HUES6 (cell line): Measurements from ENCODE around the gene TARS3.

Source experiments
- H3K27ac ChIP-seq: 2 replicates; pipeline ENCODE4 v1.7.0; 2013; ENCODE audit warnings: low read depth, mild to moderate bottlenecking, low read length, inconsistent platforms
- H3K27me3 ChIP-seq: 2 replicates; pipeline ENCODE4 v1.6.1; 2013; ENCODE audit warnings: low read length; ENCODE audit not compliant: control insufficient read depth, insufficient read depth
- H3K36me3 ChIP-seq: 2 replicates; pipeline ENCODE4 v1.6.1; 2013; ENCODE audit warnings: low read length; ENCODE audit not compliant: control insufficient read depth, insufficient read depth
- H3K4me1 ChIP-seq: 2 replicates; pipeline ENCODE4 v1.6.1; 2013; ENCODE audit warnings: low read length; ENCODE audit not compliant: control insufficient read depth, insufficient read depth
- H3K4me3 ChIP-seq: 2 replicates; pipeline ENCODE4 v1.5.1; 2013; ENCODE audit warnings: low read depth, low read length
- H3K9ac ChIP-seq: one replicate; pipeline ENCODE4 v1.6.1; 2013; ENCODE audit warnings: mild to moderate bottlenecking, low read length
- H3K9me3 ChIP-seq: 2 replicates; pipeline ENCODE4 v1.6.1; 2013; ENCODE audit warnings: low read depth, low read length; ENCODE audit not compliant: control insufficient read depth, insufficient read depth

The TARS3 gene

DNA sequence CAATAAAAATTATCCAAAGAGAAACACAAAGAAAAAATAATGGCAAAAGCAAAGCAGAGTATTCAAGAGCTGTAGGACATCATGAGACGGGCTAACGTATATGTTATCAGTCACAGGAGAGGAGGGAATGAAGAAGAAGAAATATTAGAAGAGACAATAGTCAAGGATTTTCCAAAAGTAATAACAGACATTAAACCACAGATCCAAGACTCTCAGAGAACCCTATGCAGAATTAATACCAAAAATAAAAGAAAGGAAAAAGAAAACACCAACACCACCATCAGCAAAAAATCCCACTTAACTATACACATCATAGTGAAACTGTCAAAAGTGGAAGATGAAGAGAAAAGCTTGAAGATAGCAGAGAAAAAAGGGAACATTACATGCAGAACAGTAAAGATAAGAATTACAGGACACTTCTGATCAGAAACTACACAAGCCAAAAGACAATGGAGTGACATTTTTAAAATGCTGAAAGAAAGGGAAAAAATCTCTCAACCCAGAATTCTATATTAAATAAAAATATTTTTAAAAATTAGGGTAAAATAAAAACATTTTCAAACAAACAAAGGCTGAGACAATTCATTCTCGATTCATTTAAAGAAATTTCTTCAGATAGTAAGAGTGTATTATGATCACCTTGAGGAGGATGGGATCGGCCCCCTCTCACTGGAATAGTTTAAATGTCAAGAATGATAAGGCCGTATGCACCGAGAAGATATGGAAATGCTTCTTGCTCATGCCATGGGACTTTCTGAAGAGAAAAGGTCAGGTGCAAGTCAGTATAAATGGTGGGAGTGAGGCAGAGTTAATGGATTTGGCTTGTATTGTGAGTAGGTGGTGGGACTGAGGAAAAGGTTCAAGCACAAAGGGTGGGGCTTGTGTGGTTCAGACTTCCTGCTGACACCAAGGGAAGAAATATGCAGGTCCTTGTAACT, 100.6 kb downstream of the TARS3 start:
- H3K9me3 ChIP-seq, result peaks cover 25% of the 10 kb centered on the region
- no peak overlapping the region for H3K27ac ChIP-seq
- no peaks in the 10 kb centered on the region for H3K4me1 ChIP-seq
- H3K36me3 ChIP-seq, result no peaks in the 10 kb centered on the region
- no peaks in the 10 kb centered on the region for H3K27me3 ChIP-seq
- no peak overlapping the region for H3K4me3 ChIP-seq
- H3K9ac ChIP-seq, result no peak overlapping the region

DNA sequence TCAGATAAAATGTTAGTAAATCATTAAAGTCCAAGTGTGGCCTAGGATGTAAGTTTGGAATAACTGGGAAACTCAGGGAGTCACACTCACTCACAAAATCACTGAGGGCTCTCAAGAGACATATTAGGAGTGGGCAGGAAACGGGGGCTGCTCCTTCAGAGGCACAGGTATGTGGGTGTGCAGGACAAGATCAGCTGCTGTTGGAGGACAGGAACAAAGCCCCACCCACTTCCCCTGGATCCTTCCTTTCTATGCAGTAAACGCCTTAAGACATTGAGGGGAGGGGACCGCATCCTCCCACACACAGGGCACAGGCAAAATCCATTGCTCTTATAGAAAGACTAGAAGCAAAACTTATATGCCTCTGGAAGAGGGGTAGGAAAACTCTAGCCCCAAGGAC, 102.3 kb downstream of the TARS3 start:
- no peaks in the 10 kb centered on the region for H3K27me3 ChIP-seq
- H3K4me1 ChIP-seq, result 0 out of 2 replicates have a peak, but pooled peaks cover under 1% of the 10 kb centered on the region
- H3K9ac ChIP-seq, result no peak overlapping the region
- no peaks in the 10 kb centered on the region for H3K36me3 ChIP-seq
- no peak overlapping the region for H3K4me3 ChIP-seq
- peaks cover 25% of the 10 kb centered on the region for H3K9me3 ChIP-seq
- H3K27ac ChIP-seq, result no peak overlapping the region

DNA sequence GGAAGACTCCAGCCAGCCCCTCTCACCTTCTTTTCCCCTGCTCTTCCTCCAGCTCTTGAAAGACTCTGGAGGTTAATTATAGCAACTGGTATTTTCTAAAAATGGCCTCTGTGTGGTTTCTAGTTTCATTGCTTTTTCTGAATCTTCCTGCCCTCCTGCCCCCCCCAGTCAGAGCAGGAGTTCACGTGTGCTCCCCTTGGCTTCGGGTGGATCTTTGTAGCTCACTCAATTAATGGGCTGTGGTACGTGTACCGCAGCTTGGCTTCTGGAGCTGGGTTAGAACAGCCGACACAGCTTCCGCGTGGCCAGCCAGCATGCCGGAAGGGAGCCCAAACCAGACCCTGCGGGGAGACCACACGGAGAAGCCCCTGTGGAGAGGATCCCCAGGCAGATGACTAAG, 103.6 kb downstream of the TARS3 start:
- Histone ChIP-seq H3K9ac (no peak overlapping the region), H3K9me3 (peaks cover 20% of the 10 kb centered on the region), H3K36me3 (no peaks in the 10 kb centered on the region), H3K4me3 (no peak overlapping the region), H3K27me3 (0 out of 2 replicates have a peak, but pooled peaks cover 2% of the 10 kb centered on the region), H3K27ac (no peak overlapping the region), H3K4me1 (peaks cover 13% of the 10 kb centered on the region)

DNA sequence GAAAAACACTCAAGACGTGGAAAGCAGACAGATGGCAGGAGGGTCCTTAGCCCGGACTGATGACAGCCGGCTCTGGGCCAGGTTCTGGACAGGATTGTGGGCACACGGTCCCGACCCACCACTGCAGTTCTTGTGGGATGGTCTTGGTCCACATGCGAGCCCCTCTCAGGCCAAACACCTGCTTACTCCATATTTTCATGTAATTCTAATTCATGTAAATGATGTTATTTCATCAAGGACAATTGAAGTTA, 104.7 kb downstream of the TARS3 start:
- Histone ChIP-seq H3K27ac (no peak overlapping the region), H3K36me3 (no peaks in the 10 kb centered on the region), H3K4me1 (peaks cover 18% of the 10 kb centered on the region), H3K27me3 (0 out of 2 replicates have a peak, but pooled peaks cover 6% of the 10 kb centered on the region), H3K4me3 (no peak overlapping the region), H3K9ac (no peak overlapping the region), H3K9me3 (peaks cover 11% of the 10 kb centered on the region)

DNA sequence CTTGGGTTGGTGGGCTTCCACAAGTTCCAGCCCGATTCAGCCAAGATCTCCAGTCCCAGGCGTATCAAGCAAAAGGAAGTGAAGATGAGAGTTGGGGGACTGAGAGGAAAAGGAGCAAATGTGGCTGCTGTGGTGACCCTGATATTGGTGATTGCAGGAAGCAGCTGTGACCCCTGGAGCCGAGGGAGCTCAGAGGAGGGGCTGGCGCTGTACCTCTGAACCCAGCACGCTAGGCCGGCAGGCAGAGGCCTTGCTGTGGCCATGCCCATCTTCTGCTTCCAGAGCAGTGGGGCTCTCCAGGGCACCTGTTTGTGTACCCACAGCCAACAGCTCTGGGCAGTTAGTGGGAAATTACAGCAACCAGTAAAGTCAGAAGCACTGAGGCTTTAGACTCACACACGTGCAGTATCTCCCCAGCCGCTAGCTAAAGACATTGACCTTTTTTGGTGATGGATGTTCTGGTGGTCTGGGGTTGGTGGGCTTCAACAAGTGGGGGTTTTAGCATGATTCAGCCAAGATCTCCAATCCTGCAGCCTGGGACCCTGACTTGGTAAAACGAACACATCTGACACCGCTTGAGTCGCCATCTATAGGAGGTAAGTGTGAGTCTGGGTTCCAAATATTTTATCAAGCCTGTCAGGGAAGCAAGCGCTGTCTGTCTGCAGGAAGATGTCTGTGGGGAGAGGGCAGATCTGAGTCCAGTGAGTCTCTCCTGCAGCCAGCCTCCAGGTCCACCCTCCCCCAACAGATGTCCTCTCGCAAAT, 105.2 kb downstream of the TARS3 start:
- no peak overlapping the region for H3K27ac ChIP-seq
- H3K36me3 ChIP-seq, result no peaks in the 10 kb centered on the region
- 0 out of 2 replicates have a peak, but pooled peaks cover 6% of the 10 kb centered on the region for H3K27me3 ChIP-seq
- H3K9ac ChIP-seq, result no peak overlapping the region
- H3K4me1 ChIP-seq, result peaks cover 18% of the 10 kb centered on the region
- H3K9me3 ChIP-seq, result peaks cover 7% of the 10 kb centered on the region; the same call in 1 of the 2 replicates
- H3K4me3 ChIP-seq, result no peak overlapping the region

DNA sequence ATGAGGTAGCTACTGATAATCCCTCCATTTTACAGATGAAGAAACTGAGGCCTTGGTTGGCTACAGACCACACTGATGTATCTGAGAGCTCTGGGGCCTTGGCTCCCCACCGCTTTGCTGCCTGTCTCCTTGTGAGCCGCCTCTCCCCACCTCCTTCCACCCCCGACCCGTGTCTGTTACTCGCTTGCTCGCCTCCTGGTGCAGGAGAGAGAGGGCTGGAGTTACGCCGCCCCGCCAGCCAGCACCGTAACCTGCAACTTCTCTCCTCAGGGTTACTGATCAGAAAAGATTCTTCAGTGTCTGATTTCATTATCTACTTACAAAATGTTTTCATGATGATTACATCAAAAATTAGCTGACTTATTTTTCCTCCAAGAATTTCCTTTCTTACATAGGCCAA, 106.2 kb downstream of the TARS3 start:
- Histone ChIP-seq H3K27me3 (0 out of 2 replicates have a peak, but pooled peaks cover 6% of the 10 kb centered on the region), H3K9ac (no peak overlapping the region), H3K4me1 (peaks cover 18% of the 10 kb centered on the region), H3K36me3 (no peaks in the 10 kb centered on the region), H3K9me3 (peaks cover under 1% of the 10 kb centered on the region; the same call in 1 of the 2 replicates), H3K27ac (no peak overlapping the region), H3K4me3 (no peak overlapping the region)

DNA sequence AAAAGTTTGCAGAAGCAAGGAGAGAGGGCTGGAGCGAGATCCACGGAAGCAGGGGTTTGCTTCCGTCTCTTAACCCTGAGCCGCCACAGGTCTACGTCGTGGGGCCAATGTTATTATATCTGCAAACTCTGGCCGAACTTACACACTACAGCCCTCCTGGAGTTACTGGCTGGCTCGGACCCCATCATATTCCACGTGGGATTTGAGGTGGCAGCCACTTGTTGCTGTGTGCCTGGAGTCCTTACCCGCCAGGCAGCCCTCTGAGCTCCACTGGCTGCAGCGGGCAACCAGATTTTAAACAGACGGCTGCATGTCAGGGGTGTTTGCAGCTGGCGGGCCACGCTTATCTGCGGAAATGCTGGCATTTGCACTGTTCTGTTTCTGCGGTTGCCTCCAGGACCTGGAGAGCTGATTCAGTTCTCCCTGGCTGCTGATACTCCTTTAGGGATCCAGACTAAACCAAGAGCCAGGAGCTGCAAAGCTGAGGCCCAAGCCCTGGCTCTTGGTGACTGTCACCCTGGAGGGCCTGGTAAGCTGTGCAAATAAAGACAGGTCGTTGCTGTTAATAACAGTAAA, 106.8 kb downstream of the TARS3 start:
- no peaks in the 10 kb centered on the region for H3K9me3 ChIP-seq
- H3K36me3 ChIP-seq, result no peaks in the 10 kb centered on the region
- no peak overlapping the region for H3K9ac ChIP-seq
- H3K27ac ChIP-seq, result no peak overlapping the region
- H3K4me1 ChIP-seq, result peaks cover 18% of the 10 kb centered on the region
- H3K4me3 ChIP-seq, result no peak overlapping the region
- 0 out of 2 replicates have a peak, but pooled peaks cover 6% of the 10 kb centered on the region for H3K27me3 ChIP-seq

DNA sequence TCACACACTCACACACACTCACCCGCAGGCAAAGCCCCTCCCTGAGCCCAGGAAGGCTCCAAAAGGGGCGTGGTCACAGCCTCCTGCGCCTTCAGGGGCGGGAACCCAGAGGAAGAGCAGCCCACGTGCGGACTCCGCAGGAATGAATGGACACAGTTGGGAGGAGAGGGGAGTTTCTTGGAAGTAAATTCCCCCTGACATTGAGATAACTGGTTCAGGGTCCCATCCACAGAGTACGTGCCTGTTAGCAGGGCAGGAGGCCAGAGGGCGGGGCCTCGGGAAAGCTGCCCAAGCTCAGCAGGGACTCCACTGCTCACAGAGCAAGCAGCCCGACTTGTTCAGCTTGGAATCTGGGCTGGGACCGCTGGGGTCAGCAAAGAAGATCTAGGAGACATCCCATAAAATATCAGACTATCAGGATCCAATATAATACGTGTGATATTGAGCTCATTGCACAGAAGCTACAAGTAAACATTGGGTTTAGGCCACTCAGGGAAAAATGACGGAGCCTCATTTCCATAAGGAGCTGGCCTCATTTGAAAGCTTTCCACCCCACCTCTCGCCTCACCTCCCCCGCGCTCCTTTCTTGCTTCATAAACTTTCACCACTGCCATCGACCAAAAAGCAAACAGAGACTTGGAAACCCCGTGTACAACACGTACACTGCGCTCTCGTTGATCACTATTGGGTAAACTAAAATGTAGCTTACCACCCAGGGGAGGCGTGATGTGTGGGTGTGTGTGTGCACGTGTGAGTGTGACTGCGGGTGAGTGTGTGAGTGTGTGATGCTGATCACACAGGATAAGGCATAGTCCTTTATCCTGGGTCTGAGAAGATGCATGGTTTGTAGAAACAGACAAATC, 108.1 kb downstream of the TARS3 start:
- no peaks in the 10 kb centered on the region for H3K36me3 ChIP-seq
- H3K9me3 ChIP-seq, result no peaks in the 10 kb centered on the region
- peaks cover 18% of the 10 kb centered on the region for H3K4me1 ChIP-seq
- H3K4me3 ChIP-seq, result peak overlapping the region; percentile 41
- H3K9ac ChIP-seq, result no peak overlapping the region
- H3K27ac ChIP-seq, result no peak overlapping the region
- 0 out of 2 replicates have a peak, but pooled peaks cover 6% of the 10 kb centered on the region for H3K27me3 ChIP-seq

DNA sequence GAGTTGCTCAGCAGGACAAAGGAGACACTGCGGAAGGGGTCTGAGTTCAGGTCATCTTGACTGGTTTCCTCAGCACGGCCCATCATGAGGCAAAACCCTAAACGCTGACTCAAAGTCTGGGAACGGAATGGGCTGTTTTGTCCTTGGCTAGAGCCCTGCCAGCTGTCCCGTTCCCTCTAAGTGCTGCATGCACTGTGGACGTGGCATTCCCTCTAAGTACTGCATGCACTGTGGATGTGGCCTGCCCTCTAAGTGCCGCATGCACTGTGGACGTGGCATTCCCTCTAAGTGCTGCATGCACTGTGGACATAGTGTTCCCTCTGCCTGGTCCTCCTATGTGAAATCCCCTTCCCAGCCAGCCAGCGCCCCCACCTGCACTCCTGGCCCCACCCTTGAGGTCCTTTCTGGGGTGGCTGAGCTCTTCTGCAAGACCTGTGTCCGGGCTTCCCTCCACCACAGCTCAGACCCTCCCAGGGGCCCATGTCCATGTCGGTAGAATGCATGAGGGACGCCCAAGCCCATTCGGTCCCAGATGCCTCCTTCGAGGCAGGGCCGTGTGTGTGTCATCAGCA, 108.8 kb downstream of the TARS3 start:
- no peak overlapping the region for H3K27ac ChIP-seq
- H3K9ac ChIP-seq, result no peak overlapping the region
- H3K36me3 ChIP-seq, result no peaks in the 10 kb centered on the region
- 0 out of 2 replicates have a peak, but pooled peaks cover 6% of the 10 kb centered on the region for H3K27me3 ChIP-seq
- H3K4me1 ChIP-seq, result peaks cover 18% of the 10 kb centered on the region
- H3K9me3 ChIP-seq, result no peaks in the 10 kb centered on the region
- peak overlapping the region; percentile 41; the same call in 1 of the 2 replicates for H3K4me3 ChIP-seq

DNA sequence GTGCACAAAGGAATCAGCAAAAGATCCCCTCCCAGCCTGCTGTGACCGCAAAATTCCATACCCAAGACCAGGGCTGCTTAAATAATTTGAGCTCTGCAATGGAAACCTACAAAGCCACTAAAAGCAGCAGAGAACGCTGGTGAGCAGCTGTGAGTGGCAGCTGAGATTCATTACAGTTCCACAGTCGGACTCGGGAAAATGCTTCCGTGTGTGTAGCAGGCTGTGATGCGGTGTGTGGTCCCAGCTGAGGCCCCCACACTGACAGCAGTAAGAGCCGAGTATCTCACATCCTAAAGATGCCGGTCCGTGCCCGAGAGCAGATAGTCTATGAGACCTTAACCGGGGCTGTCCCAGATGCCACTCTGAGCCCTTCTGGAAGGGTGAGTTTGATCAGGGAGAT, 109.5 kb downstream of the TARS3 start:
- Histone ChIP-seq H3K4me3 (no peak overlapping the region), H3K4me1 (peaks cover 18% of the 10 kb centered on the region), H3K27me3 (0 out of 2 replicates have a peak, but pooled peaks cover 6% of the 10 kb centered on the region), H3K9ac (no peak overlapping the region), H3K9me3 (no peaks in the 10 kb centered on the region), H3K36me3 (no peaks in the 10 kb centered on the region), H3K27ac (no peak overlapping the region)
